ENCODE results near the gene FEZ2.

- TF ChIP-seq POLR2A (IDR thresholded peaks at IDR 0.05), result no peak
- TF ChIP-seq CTCF (IDR thresholded peaks at IDR 0.05), result no peak
Measured at GRCh38 chr2:36556842-36557241, 41.1 kb downstream of the FEZ2 start.

All from ovary (tissue), 3 donors.